ENCODE measurements around the gene SYNRG. TPM values are rescaled to one million over a fixed set of nuclear protein-coding genes. Genes with fewer than 3 reads are reported as not detected.

SYNRG gene
- total and polyA plus RNA-seq, 2 of the 13 experiments (the other 11 are each of a cell fraction or from before 2014, with no cell fraction given), result 7.3 to 8.7 TPM

- Histone ChIP-seq H3K9me3 (ENCODE audit: low read length) (no peaks in the 10 kb centered on the region), H3K36me3 (replicated peaks in 1 of 2; ENCODE audit: control insufficient read depth in 1 of 2, insufficient read depth in 2 of 2, low read length in 2 of 2) (no peaks in the 10 kb centered on the region), H3K9ac (ENCODE audit: insufficient read depth, low read depth, low read length) (no peak overlapping the region), H4K20me1 (ENCODE audit: insufficient read depth, low read length) (no peaks in the 10 kb centered on the region), H3K79me2 (ENCODE audit: insufficient read depth, low read length) (peaks cover 4% of the 10 kb centered on the region), H3K27me3 (ENCODE audit: control insufficient read depth in 1 of 2, insufficient read depth in 2 of 2, low read length in 2 of 2) (no peaks in the 10 kb centered on the region; a peak in 2 of 5 replicates), H3K4me3 (replicated peaks in 1 of 3; ENCODE audit: insufficient read depth in 1 of 3, low read depth in 2 of 3, low read length in 3 of 3) (no peak overlapping the region), H2AFZ (ENCODE audit: low read length) (no peak overlapping the region), H3K4me2 (ENCODE audit: low read depth, low read length) (no peak overlapping the region), H3K27ac (ENCODE audit: extremely low read length, insufficient read depth, low read length) (no peak overlapping the region), H3K4me1 (ENCODE audit: insufficient read depth, low read length) (peaks cover 48% of the 10 kb centered on the region)
- WGBS (ENCODE audit: low lambda C conversion rate), result 94% methylated on average over 1 of the region's 1 CpG
- in situ Hi-C loops (cut with HindIII; ENCODE audit: extremely low pct_ligation_motif_present, low pct_unique_long_range_greater_than_20kb), result loop anchor here (10.0 kb wide), 1 partner anchor 97 kb away; the partner anchor contains the start of gene HNF1B
- TF ChIP-seq ZNF354B (CRISPR knock-in tag; IDR thresholded peaks at IDR 0.05), result no peak
- no peak for TF ChIP-seq PHF8 (CRISPR knock-in tag; IDR thresholded peaks at IDR 0.05)
- no peak for TF ChIP-seq ZNF724P (CRISPR knock-in tag; IDR thresholded peaks at IDR 0.05; ENCODE audit: borderline replicate concordance)
- TF ChIP-seq BCL3 (CRISPR knock-in tag; IDR thresholded peaks at IDR 0.05), result no peak
- no peak for TF ChIP-seq ZKSCAN5 (CRISPR knock-in tag; IDR thresholded peaks at IDR 0.05)
- no peak for TF ChIP-seq IRF9 (CRISPR knock-in tag; IDR thresholded peaks at IDR 0.05; ENCODE audit: borderline replicate concordance)
- TF ChIP-seq HMG20B (CRISPR knock-in tag; conservative IDR thresholded peaks at IDR 0.05), result no peak
- TF ChIP-seq RXRA (CRISPR knock-in tag; IDR thresholded peaks at IDR 0.05), result no peak
- TF ChIP-seq DZIP1 (CRISPR knock-in tag; IDR thresholded peaks at IDR 0.05), result no peak
- TF ChIP-seq ZBTB14 (CRISPR knock-in tag; IDR thresholded peaks at IDR 0.05), result no peak
- TF ChIP-seq BCL6 (CRISPR knock-in tag; IDR thresholded peaks at IDR 0.05), result no peak
- TF ChIP-seq ZNF510 (CRISPR knock-in tag; IDR thresholded peaks at IDR 0.05; ENCODE audit: low read depth), result no peak
- no peak for ATAC-seq
- no peak for DNase-seq (ENCODE audit: low spot score)
- POLR2A ChIA-PET, result interaction anchor here (0.8 to 2.1 kb wide), 2 partner anchors 61 to 69 kb away, joined by 3 to 6 read pairs; no protein-coding TSS in a partner anchor
- intact Hi-C loops (cut with micrococcal nuclease; ENCODE audit: unreplicated experiment), result no loop called here
- no TSS peak for BruUV-seq (replicated peaks)
- CTCF ChIA-PET (ENCODE audit: low intra/inter-chr PET ratio, low total read pairs), result no interaction called here
- no peak for FAIRE-seq
These were observed 38.6 kb upstream of the SYNRG start for GRCh38 chr17:37647856-37648255.

Data from HepG2 (cell line).